WTC11 (cell line): Measurements from ENCODE around the gene RPEL1.

Experiments used
- ATF1 ChIP-seq: sonication (generic); formaldehyde crosslinking; IDR thresholded peaks from 2 replicates; pipeline ENCODE4 v1.8.1; 2023; ENCODE audit warnings: mild to moderate bottlenecking, moderate library complexity, missing genetic modification reagents
- FOXP1 ChIP-seq: sonication (generic); formaldehyde crosslinking; IDR thresholded peaks from 2 replicates; pipeline ENCODE4 v1.8.0; 2022; ENCODE audit warnings: missing genetic modification reagents, mild to moderate bottlenecking, moderate library complexity, borderline replicate concordance
- SMAD3 ChIP-seq: sonication (generic); formaldehyde crosslinking; IDR thresholded peaks from 2 replicates; pipeline ENCODE4 v1.8.0; 2022; ENCODE audit warnings: missing genetic modification reagents, mild to moderate bottlenecking, borderline replicate concordance
- TCF7 ChIP-seq: sonication (generic); formaldehyde crosslinking; IDR thresholded peaks from 2 replicates; pipeline ENCODE4 v1.8.0; 2022; ENCODE audit warnings: mild to moderate bottlenecking, low read depth, missing genetic modification reagents, moderate library complexity
- TF ChIP-seq, protein P1 (sequence below): fragments of 200-600 bp; IDR thresholded peaks from 2 replicates; pipeline ENCODE4 v1.8.0; 2022; ENCODE audit warnings: antibody characterized with exemption
- TF ChIP-seq, protein P2 (sequence below): sonication (generic); formaldehyde crosslinking; IDR thresholded peaks from 2 replicates; pipeline ENCODE4 v1.8.1; 2022; ENCODE audit warnings: mild to moderate bottlenecking, moderate library complexity, missing genetic modification reagents
- TF ChIP-seq, protein P3 (sequence below): fragments of 250-450 bp; sonication (Bioruptor Pico); IDR thresholded peaks from 2 replicates; pipeline ENCODE4 v1.8.0; 2021; ENCODE audit warnings: mild to moderate bottlenecking
- TF ChIP-seq, protein P4 (sequence below): sonication (generic); formaldehyde crosslinking; IDR thresholded peaks from 2 replicates; pipeline ENCODE4 v1.8.1; 2023; ENCODE audit warnings: mild to moderate bottlenecking, missing genetic modification reagents, moderate library complexity

DNA sequence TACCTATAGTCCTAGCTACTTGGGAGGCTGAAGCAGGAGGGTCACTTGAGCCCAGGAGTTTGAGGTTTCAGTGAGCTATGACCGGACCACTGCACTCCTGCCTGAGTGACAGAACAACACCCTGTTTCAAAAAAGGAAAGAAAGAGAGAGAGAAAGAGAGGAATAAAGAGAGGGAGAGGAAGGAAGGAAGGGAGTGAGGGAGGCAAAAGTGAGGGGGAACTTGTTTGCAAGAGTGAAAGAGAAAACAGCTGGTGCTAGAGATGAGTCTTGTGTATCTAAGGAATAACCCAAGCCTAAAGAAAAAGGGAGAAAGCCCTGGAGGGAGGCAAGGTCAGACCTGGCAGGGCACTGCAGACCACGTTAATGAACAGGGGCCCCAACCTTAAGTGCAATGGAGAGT, 47.8 kb upstream of the RPEL1 start:
- TF ChIP-seq, protein P1, sequence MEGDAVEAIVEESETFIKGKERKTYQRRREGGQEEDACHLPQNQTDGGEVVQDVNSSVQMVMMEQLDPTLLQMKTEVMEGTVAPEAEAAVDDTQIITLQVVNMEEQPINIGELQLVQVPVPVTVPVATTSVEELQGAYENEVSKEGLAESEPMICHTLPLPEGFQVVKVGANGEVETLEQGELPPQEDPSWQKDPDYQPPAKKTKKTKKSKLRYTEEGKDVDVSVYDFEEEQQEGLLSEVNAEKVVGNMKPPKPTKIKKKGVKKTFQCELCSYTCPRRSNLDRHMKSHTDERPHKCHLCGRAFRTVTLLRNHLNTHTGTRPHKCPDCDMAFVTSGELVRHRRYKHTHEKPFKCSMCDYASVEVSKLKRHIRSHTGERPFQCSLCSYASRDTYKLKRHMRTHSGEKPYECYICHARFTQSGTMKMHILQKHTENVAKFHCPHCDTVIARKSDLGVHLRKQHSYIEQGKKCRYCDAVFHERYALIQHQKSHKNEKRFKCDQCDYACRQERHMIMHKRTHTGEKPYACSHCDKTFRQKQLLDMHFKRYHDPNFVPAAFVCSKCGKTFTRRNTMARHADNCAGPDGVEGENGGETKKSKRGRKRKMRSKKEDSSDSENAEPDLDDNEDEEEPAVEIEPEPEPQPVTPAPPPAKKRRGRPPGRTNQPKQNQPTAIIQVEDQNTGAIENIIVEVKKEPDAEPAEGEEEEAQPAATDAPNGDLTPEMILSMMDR = no peak
- TF ChIP-seq FOXP1 = no peak
- TF ChIP-seq, protein P2, sequence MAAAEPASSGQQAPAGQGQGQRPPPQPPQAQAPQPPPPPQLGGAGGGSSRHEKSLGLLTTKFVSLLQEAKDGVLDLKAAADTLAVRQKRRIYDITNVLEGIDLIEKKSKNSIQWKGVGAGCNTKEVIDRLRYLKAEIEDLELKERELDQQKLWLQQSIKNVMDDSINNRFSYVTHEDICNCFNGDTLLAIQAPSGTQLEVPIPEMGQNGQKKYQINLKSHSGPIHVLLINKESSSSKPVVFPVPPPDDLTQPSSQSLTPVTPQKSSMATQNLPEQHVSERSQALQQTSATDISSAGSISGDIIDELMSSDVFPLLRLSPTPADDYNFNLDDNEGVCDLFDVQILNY (CRISPR knock-in tag) = no peak
- no peak for TF ChIP-seq SMAD3 (CRISPR knock-in tag)
- no peak for TF ChIP-seq ATF1 (CRISPR knock-in tag)
- TF ChIP-seq TCF7 (CRISPR knock-in tag) = no peak
- TF ChIP-seq, protein P3, sequence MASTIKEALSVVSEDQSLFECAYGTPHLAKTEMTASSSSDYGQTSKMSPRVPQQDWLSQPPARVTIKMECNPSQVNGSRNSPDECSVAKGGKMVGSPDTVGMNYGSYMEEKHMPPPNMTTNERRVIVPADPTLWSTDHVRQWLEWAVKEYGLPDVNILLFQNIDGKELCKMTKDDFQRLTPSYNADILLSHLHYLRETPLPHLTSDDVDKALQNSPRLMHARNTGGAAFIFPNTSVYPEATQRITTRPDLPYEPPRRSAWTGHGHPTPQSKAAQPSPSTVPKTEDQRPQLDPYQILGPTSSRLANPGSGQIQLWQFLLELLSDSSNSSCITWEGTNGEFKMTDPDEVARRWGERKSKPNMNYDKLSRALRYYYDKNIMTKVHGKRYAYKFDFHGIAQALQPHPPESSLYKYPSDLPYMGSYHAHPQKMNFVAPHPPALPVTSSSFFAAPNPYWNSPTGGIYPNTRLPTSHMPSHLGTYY (CRISPR knock-in tag) = no peak
- TF ChIP-seq, protein P4, sequence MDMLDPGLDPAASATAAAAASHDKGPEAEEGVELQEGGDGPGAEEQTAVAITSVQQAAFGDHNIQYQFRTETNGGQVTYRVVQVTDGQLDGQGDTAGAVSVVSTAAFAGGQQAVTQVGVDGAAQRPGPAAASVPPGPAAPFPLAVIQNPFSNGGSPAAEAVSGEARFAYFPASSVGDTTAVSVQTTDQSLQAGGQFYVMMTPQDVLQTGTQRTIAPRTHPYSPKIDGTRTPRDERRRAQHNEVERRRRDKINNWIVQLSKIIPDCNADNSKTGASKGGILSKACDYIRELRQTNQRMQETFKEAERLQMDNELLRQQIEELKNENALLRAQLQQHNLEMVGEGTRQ (CRISPR knock-in tag) = no peak
